GM12892 (cell line): ENCODE data around the gene OR6S1.

Experiments used
- POLR2A ChIP-seq: IDR thresholded peaks from 2 replicates; pipeline ENCODE4 v1.6.1; 2011; ENCODE audit warnings: low read depth, low read length, control low read depth
- TAF1 ChIP-seq: IDR thresholded peaks from 2 replicates; pipeline ENCODE4 v1.6.1; 2011; ENCODE audit warnings: low read depth, mild to moderate bottlenecking, control low read depth, low read length, borderline replicate concordance

GRCh38 chr14:20657216-20658211 lies 16.0 kb upstream of the OR6S1 start:
- TF ChIP-seq TAF1: no peak
- no peak for TF ChIP-seq POLR2A
